Measurements from ENCODE around the gene WBP11.
A peak's percentile ranks its signal among the peaks of the same experiment; 100 is the strongest.

WBP11 gene

GRCh38 chr12:14803011-14803829, at the start of gene WBP11, which contains the start of gene C12orf60:
TSS of gene WBP11 (minus strand) at chr12:14803478. CDS start at chr12:14801383, 2,095 bp downstream.
TSS of gene C12orf60 (plus strand) at chr12:14803670. CDS start at chr12:14822936, 19,266 bp downstream.
- DNase-seq: peak; percentile 79

- DNase-seq: no peak
Measured at GRCh38 chr12:14852880-14853279, 49.6 kb upstream of the WBP11 start.

- no peak for DNase-seq
Measured at GRCh38 chr12:14850929-14851663, 47.8 kb upstream of the WBP11 start.

DNA sequence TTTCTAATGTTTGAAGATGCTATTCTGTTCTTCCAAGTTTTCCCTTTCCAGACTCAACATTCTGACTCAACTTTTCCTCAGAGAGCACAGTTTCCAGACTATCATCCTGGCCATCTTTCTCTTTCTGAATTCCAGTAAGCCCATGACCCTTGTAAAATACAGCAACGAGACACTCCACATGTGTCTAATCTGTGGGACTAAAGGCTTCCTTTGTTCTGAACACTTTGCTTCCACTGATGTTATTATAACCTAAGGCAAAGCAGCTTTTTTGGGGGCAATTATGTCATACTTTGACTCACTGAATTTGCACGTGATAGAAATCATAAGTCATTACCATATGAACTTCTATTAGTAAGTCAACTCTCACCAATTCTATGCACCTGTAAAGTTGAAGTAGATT, 46.4 kb upstream of the WBP11 start:
- no peak for DNase-seq

DNA sequence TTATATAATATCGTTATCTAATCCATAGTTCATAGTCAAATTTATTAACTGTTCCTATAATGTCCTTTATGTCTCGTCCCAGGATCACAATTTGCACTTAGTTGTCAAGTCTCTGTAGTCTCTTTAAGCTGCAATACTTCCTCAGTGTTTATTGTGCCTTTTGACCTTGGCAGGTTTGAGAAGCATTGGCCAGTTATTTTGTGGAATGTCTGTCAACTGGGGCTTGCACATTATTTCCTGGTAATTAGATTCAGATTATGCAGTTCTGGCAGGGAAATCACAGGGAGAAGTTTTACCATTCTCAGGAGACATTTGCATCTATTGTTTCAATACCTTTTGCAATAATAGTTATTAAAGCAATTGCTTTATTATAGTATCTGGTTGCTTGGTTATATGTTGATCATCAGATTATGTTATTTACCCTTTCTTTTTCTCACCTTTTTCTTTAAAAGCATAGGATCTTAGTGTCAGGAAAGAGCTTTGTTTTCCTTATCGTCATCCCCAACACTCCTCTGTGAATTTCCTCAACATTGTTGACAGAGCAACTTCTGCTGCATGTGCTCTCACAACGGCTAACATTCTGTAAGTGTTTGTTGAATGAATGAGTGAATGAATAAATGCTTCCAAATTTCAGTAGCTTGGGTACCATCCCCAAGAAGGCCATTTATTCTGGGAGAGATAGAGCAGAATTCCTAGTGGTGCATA, 43.8 kb upstream of the WBP11 start:
- no peak for DNase-seq

DNA sequence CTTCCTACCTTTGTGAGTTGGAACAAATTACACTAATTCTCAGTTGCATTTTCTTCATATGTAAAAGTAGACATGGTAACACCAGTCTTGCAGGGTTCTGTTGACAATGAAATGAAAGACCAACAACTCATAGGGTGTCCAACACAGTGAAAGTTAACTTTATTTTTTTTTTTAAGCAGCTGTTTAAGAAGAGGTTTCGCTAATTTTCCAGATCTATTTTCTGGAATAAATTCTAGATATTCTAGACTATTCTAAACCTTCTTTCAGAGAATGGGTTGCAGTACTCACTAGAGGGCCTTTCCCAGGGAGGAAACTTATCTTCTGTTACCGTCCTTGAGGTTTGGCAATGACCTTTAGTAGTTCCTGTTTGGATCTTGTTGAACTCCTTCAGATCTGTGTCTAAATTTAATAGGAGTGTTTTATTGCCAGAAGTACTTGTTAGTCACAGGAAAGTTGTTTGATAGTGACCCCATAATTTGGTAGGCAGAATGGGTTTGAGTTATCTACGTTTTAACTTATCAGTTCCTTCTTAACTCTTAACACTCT, 42.8 kb upstream of the WBP11 start:
- no peak for DNase-seq

DNA sequence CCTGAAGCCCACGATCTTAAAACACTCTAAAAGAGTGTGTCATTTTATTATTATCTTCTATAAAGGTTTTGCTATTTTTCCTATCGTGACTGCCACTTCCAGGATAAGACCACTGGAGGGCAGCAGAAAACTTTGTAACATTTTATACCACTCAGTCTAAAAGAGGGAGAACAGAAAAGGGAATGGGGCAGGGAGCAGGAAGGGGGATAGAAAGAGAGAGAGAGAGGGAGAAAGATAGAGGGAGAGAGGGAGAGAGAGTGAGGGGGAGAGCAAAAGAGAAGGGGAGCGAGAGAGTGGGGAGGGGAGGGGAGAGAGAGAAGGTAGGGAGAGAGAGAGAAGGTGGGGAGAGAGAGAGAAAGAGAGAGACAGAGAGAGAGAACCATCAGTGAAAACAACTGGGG, 42.1 kb upstream of the WBP11 start:
- DNase-seq: peak; percentile 8

GRCh38 chr12:14844401-14844800, 41.1 kb upstream of the WBP11 start:
- DNase-seq: no peak

- DNase-seq: no peak
Measured at GRCh38 chr12:14843425-14843887, 40.2 kb upstream of the WBP11 start, which contains the start of gene ART4. TSS of gene ART4 (minus strand) at chr12:14843526. CDS start at chr12:14843113, 413 bp downstream.

DNA sequence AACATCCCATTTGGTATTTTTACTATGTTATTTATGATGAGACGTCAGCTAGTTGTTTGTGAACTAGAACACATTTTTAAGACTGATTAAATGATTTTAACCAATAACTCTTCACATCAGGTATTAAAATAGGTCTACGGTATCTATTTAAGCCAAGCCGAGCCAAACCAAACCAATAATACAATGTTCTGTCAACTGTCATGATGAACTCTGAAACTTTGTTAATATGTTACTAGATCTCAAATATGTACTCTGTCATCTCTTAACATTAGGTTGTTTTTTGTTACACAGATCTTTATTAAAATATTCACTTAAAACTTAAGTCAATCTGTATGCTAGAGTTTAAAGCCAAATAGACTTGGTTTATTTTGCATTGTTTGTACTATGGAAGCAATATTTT, 39.0 kb upstream of the WBP11 start:
- DNase-seq: no peak

DNA sequence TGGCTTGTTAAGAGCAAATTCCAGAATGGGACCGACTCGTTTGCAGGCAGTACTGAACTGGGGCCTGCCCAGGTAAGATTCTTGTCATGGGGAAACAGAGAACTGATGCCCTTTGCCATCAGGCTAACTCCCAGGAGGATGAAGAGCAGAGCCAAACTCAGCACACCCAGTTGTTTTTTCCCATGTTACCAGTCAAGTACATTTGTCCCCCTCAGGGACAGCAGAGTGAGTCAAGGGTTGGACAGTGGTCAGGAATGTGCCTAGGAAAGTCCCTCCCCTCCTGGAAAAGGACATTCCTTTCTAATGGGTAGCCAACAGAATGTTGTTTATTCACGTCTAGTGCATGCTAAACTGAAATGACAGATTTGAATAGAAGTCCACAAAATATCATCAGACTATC, 38.5 kb upstream of the WBP11 start:
- no peak for DNase-seq

GRCh38 chr12:14840616-14841015, 37.3 kb upstream of the WBP11 start:
- DNase-seq: no peak

DNA sequence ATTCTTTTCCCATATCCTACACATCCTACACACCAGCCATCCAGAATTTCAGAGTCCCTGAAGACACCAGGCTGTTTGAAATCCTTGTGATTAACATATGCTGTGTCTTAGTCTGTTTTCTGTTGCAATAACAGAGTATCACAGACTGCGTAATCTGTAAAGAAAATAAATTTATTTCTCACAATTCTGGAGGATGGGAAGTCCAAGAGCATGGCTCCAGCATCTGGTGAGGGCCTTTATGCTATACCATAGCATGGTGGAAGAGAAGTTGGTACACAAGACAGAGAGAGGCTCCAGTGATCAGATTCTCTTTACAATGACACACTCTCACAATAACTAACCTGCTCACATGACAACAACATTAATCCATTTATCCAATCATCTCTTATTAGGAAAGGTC, 36.0 kb upstream of the WBP11 start:
- DNase-seq: no peak

DNA sequence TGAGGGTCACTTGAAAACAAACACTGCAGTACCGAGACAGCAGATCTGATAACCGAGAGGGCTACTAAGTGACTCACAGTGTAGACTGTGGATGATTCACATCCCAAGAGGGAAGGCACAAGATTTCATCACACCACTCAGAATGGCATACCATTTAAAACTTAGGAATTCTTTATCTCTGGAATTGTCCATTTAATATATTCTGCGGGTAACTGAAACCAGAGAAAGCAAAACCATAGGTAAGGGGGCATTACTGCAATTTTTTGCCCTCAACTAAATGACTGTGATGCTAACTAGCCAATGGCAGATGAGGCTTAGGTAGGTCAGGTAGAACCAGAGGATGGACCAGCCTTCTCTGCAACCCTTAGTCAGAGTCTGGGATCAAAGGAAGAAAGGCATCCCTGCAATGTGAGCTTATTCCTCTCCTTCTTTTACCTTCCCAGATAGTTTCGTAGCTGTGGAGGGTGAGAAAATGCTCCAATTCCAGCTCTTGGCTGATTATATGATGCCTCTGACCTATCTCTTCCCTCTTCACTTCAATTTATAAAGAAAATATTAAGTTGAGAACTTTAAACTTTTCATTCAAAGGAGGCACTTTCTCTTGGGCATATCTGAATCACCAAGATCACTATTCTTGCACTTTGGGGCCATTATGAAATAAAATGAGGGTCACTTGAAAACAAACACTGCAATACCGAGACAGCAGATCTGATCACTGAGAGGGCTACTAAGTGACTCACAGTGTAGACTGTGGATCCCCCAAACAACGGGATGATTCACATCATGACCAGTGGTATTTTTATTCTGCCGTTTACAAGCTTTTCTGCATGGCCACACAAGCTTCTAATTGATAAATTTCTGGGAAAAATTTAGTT, 33.3 kb upstream of the WBP11 start:
- DNase-seq: no peak

- DNase-seq: no peak
Measured at GRCh38 chr12:14834509-14834908, 31.2 kb upstream of the WBP11 start.

DNA sequence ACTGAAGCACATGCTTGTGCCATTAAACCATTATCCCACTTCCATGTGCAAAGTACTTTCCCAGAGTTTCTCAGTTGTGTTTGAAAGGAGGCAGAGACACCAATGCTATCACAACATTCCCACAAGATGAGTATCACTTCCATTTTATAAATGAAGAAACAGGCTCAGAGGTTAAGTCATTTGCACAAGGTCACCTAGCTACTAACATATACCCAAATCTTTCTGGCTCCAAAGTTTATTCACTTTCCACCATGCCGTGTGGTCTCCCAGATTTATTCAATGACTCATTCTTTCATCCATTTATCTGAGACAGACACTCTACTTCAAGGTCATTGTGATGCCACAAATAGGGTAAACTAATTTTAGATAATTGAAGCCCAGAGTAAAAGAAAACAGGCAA, 30.7 kb upstream of the WBP11 start:
- no peak for DNase-seq

DNA sequence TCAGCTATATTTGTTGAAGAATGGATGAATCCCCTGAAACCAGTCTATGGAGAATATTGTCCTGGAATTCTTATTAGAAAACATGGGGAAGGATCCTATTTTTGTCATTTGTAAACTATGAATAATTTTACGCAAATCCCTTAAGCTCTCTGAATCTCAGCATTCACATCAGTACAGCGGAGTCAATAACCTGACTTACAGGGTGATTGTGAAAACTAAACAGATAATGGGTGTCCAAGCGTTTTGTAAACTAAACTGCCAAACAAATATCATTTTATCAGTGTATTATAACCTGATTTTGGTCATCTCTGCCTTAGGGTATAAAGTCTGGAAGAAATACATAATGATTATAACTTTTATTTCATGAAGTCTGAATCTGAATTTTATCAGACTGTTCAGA, 30.1 kb upstream of the WBP11 start:
- DNase-seq: no peak

- DNase-seq: no peak
Measured at GRCh38 chr12:14828892-14829291, 25.6 kb upstream of the WBP11 start.

GRCh38 chr12:14827043-14827442, 23.8 kb upstream of the WBP11 start:
- no peak for DNase-seq

DNA sequence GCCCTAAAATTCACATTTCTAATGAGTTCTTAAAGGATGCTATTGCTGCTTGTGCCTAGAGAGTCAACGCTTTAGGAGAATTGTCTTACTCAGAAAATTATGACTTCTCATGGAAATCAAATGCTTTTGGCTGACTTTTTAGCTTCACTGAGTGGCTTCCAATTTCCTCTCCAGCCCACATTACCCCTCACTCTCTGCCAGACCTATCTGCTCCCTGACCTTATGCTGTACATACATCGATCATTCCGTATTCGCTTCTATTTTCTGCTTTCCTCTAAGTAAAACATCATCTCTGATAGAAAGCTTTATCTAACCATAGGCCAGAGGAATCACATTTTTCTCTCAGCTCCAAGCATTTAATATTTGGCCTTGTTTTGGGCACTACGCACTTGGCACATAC, 23.2 kb upstream of the WBP11 start:
- DNase-seq: no peak

DNA sequence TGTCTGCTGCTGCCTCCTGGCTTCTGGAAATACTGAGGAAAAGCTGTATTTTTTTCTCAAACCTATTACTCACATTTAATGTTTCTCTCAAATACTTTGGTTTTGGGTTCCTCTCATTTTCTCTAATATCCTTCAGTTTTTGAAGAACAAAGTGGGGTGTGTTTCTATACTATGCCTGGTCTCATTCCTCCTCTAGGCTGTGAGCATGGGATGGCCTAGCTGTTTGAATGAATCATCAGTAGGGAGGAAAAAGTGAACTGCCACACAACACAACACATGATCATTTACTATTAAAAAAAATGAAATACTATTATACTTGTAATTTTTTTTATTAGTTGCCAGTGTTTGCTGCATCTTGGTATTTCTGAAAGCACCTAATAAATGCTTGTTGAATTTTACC, 22.0 kb upstream of the WBP11 start:
- DNase-seq: no peak

DNA sequence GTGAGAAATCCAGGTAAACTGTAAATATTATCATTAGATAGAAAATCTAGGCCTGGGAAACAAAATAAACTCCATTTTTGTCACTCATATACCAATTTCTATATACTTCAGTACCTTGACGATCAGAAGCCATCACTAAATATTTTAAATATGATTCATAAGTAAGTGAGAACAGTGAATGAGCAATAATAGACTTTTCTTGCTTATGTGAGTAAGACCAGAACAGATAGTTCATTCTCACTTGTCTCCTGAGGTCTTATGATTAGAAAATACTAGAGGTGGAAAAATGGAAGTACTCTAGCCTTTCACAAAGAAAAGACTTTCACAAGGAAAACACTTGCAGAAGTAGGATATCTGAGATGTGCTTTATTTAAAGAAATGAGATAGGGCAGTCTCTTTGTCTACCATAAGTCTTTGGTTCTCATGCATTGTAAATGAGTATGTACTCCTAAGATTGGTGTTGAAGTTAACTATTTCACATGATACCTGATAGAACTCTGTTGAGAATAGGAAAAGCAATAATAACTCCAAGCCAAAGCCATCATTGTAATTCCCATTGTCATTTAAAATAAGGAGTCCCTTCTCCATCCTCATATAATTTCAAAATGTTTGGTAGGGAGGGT, 20.8 kb upstream of the WBP11 start:
- DNase-seq: no peak
